Neural crest cell (in vitro differentiated cells): Measurements from ENCODE around the gene LHFPL2. TPM values are rescaled to one million over a fixed set of nuclear protein-coding genes. Genes with fewer than 3 reads are reported as not detected.

Experiments
- DNase-seq: peaks from one replicate; pipeline ENCODE4 v3.0.0; 2021; ENCODE audit warnings: low read depth, mixed read lengths, low spot score
- H3K27ac Mint-ChIP-seq: one replicate; pipeline ENCODE4 v1.8.0; 2021; ENCODE audit warnings: mild to moderate bottlenecking, mixed read lengths; ENCODE audit not compliant: unreplicated experiment
- H3K27me3 Mint-ChIP-seq: 2 replicates; pipeline ENCODE4 v1.8.0; 2021; ENCODE audit warnings: low read depth, mild to moderate bottlenecking, mixed read lengths
- H3K36me3 Mint-ChIP-seq: 2 replicates; pipeline ENCODE4 v1.8.0; 2021; ENCODE audit warnings: low read depth, mild to moderate bottlenecking, mixed read lengths
- H3K4me1 Mint-ChIP-seq: 2 replicates; pipeline ENCODE4 v1.8.0; 2021; ENCODE audit warnings: mixed read lengths
- H3K4me3 Mint-ChIP-seq: one replicate; pipeline ENCODE4 v1.8.0; 2021; ENCODE audit warnings: mild to moderate bottlenecking, mixed read lengths
- H3K9me3 Mint-ChIP-seq: 2 replicates; pipeline ENCODE4 v1.8.0; 2021; ENCODE audit warnings: mixed read lengths
- CTCF ChIP-seq: fragments of 200-600 bp; sonication (generic); conservative IDR thresholded peaks from 2 replicates; pipeline ENCODE4 v1.5.0; 2021; ENCODE audit warnings: antibody characterized with exemption, mild to moderate bottlenecking
- total RNA-seq: library from RNA; stranded (reverse); gene quantifications from 2 replicates; pipeline ENCODE4 v1.2.1, GENCODE V29; 2021

Gene LHFPL2
- total RNA-seq, 1 donor from 2014 or later: 15.0 TPM

- DNase-seq: no peak
- Mint-ChIP-seq H3K36me3 (no peaks in the 10 kb centered on the region), H3K27ac (peak overlapping the region; percentile 68), H3K4me1 (peaks cover 42% of the 10 kb centered on the region), H3K9me3 (no peaks in the 10 kb centered on the region), H3K27me3 (no peaks in the 10 kb centered on the region), H3K4me3 (no peak overlapping the region)
- TF ChIP-seq CTCF: no peak
These were observed 125.0 kb downstream of the LHFPL2 start for GRCh38 chr5:78523314-78524193.

- Mint-ChIP-seq H3K4me1 (peaks cover 44% of the 10 kb centered on the region), H3K27me3 (no peaks in the 10 kb centered on the region), H3K9me3 (no peaks in the 10 kb centered on the region), H3K4me3 (no peak overlapping the region), H3K36me3 (no peaks in the 10 kb centered on the region), H3K27ac (no peak overlapping the region)
- TF ChIP-seq CTCF: no peak
- DNase-seq: no peak
These were observed 125.9 kb downstream of the LHFPL2 start for GRCh38 chr5:78522476-78523260.

GRCh38 chr5:78521455-78521854, 127.1 kb downstream of the LHFPL2 start:
- no peak for TF ChIP-seq CTCF
- Mint-ChIP-seq H3K4me1 (peaks cover 33% of the 10 kb centered on the region), H3K36me3 (no peaks in the 10 kb centered on the region), H3K27ac (no peak overlapping the region), H3K9me3 (no peaks in the 10 kb centered on the region), H3K4me3 (no peak overlapping the region), H3K27me3 (no peaks in the 10 kb centered on the region)
- DNase-seq: no peak

GRCh38 chr5:78519198-78519941, 129.2 kb downstream of the LHFPL2 start:
- Mint-ChIP-seq H3K4me3 (no peak overlapping the region), H3K9me3 (no peaks in the 10 kb centered on the region), H3K27me3 (no peaks in the 10 kb centered on the region), H3K36me3 (peaks cover 3% of the 10 kb centered on the region), H3K27ac (no peak overlapping the region), H3K4me1 (peaks cover 27% of the 10 kb centered on the region)
- no peak for DNase-seq
- TF ChIP-seq CTCF: no peak

- Mint-ChIP-seq H3K36me3 (peaks cover 3% of the 10 kb centered on the region), H3K27ac (peak overlapping the region; percentile 79), H3K27me3 (no peaks in the 10 kb centered on the region), H3K4me3 (no peak overlapping the region), H3K4me1 (peaks cover 22% of the 10 kb centered on the region), H3K9me3 (no peaks in the 10 kb centered on the region)
- no peak for TF ChIP-seq CTCF
- DNase-seq: no peak
These were observed 130.0 kb downstream of the LHFPL2 start for GRCh38 chr5:78518365-78519197.
